HEK293T (cell line): ENCODE results near the gene DLEC1.

Source experiments
- CTCF ChIA-PET: fragments of 350-600 bp; formaldehyde crosslinking; extraction: SDS; loops from one replicate; lab custom pipeline; 2021; ENCODE audit warnings: antibody characterized with exemption, inconsistent platforms; lab: Yijun Ruan, JAX
- POLR2A ChIA-PET: fragments of 350-600 bp; formaldehyde crosslinking; extraction: SDS; loops from one replicate; lab custom pipeline; 2020; ENCODE audit warnings: antibody characterized with exemption, inconsistent platforms; lab: Yijun Ruan, JAX
- DNase-seq: peaks from one replicate; pipeline ENCODE4 v3.0.0; 2012; ENCODE audit warnings: mixed read lengths; ENCODE audit errors: extremely low spot score
- ARNT ChIP-seq: fragments of 450-650 bp; IDR thresholded peaks from 2 replicates; pipeline ENCODE4 v1.6.1; 2017; ENCODE audit warnings: mild to moderate bottlenecking
- BHLHE40 ChIP-seq: fragments of 450-650 bp; IDR thresholded peaks from 2 replicates; pipeline ENCODE4 v1.6.1; 2016; ENCODE audit warnings: mild to moderate bottlenecking, moderate library complexity, borderline replicate concordance
- CTBP1 ChIP-seq: fragments of 450-650 bp; IDR thresholded peaks from 2 replicates; pipeline ENCODE4 v1.6.1; 2016; ENCODE audit warnings: borderline replicate concordance
- ELF4 ChIP-seq: fragments of 450-650 bp; IDR thresholded peaks from 2 replicates; pipeline ENCODE4 v1.6.1; 2017; ENCODE audit warnings: antibody characterized with exemption
- FOXA1 ChIP-seq: fragments of 450-650 bp; IDR thresholded peaks from 2 replicates; pipeline ENCODE4 v1.6.1; 2016; ENCODE audit warnings: mild to moderate bottlenecking
- FOXK2 ChIP-seq: fragments of 450-650 bp; IDR thresholded peaks from 2 replicates; pipeline ENCODE4 v1.6.1; 2016; ENCODE audit warnings: mild to moderate bottlenecking
- FOXM1 ChIP-seq: fragments of 450-650 bp; IDR thresholded peaks from 2 replicates; pipeline ENCODE4 v1.6.1; 2017; ENCODE audit warnings: mild to moderate bottlenecking, borderline replicate concordance
- HDGF ChIP-seq: fragments of 450-650 bp; IDR thresholded peaks from 2 replicates; pipeline ENCODE4 v1.6.1; 2017; ENCODE audit warnings: antibody characterized with exemption, borderline replicate concordance
- L3MBTL2 ChIP-seq: fragments of 450-650 bp; conservative IDR thresholded peaks from 2 replicates; pipeline ENCODE4 v1.6.1; 2016; ENCODE audit warnings: mild to moderate bottlenecking
- LEF1 ChIP-seq: fragments of 450-650 bp; IDR thresholded peaks from 2 replicates; pipeline ENCODE4 v1.6.1; 2017; ENCODE audit warnings: mild to moderate bottlenecking, borderline replicate concordance
- NFRKB ChIP-seq: fragments of 450-650 bp; IDR thresholded peaks from 2 replicates; pipeline ENCODE4 v1.6.1; 2016; ENCODE audit warnings: mild to moderate bottlenecking, moderate library complexity
- SP1 ChIP-seq: fragments of 450-650 bp; IDR thresholded peaks from 2 replicates; pipeline ENCODE4 v1.6.1; 2017
- SUZ12 ChIP-seq: fragments of 450-650 bp; IDR thresholded peaks from 2 replicates; pipeline ENCODE4 v1.6.1; 2016; ENCODE audit warnings: mild to moderate bottlenecking
- TARDBP ChIP-seq: fragments of 450-650 bp; IDR thresholded peaks from 2 replicates; pipeline ENCODE4 v1.6.1; 2016
- ZNF384 ChIP-seq: fragments of 450-650 bp; IDR thresholded peaks from 2 replicates; pipeline ENCODE4 v1.6.1; 2016
- TF ChIP-seq, protein P1 (sequence below): fragments of 450-650 bp; IDR thresholded peaks from 2 replicates; pipeline ENCODE4 v1.6.1; 2016

Gene DLEC1

DNA sequence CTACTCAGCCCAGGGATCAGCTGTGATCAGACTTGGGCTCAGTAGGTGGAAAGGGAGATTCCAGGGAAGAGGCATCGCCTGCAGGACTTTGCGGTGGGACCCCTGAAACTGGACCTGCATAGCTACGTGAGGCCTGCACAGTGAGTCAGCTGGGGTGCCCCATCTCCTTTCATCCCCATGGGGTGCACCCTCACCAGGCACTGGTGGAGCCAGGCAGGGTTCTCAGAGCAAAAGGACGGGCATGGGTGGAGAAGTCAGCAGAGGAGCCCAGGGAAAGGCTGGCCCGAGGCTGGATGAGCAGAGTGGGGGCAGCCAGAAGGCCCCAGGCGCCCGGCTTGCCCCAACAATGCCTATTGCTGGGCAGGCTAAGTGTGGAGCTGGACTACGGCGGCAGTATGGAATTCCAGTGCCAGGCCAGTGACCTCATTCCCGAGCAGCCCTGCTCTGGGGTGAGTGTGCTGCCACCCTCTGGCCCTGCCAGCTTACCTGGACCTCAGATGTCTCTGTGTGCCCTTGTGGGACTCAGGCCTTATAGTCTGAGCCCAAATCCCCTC, 78.2 kb downstream of the DLEC1 start:
- no peak for DNase-seq
- ChIA-PET CTCF (interaction anchor here (1.3 kb wide), 1 partner anchor 181 kb away, joined by 4 read pairs; no protein-coding TSS in a partner anchor), POLR2A (interaction anchor here (1.4 kb wide), 1 partner anchor 20 kb away, joined by 3 read pairs; the partner anchor contains the start of gene ACAA1)
- TF ChIP-seq TARDBP (no peak), NFRKB (no peak)

DNA sequence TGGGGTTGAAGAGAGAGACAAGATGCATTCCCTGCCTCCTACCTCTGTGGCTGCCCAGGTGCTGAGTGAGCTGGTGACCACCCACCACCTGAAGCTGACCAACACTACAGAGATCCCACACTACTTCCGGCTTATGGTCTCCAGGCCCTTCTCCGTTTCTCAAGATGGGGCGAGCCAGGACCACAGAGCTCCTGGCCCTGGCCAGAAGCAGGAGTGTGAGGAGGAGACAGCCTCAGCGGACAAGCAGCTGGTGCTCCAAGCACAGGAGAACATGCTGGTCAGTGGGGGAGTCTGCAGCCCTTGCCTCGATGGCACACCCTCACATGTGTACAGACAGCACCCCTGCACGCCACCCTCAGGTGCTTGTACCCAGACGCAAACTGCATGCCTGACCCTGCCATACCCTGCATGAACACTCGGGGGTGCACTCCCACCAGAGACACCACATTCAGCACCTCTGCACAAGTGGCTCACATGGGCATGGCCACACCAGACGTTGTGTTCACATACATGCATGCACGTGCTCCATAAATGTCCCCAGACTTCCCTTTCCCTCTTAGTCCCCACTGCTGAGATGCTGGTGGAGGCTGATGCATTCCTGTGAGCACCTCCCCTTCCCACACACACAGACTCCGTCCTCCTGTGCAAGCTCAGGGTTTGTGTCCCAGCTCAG, 78.9 kb downstream of the DLEC1 start:
- no peak for TF ChIP-seq FOXK2
- TF ChIP-seq L3MBTL2, result peak; percentile 51; the same call in 1 of the 2 replicates
- TF ChIP-seq, protein P1, sequence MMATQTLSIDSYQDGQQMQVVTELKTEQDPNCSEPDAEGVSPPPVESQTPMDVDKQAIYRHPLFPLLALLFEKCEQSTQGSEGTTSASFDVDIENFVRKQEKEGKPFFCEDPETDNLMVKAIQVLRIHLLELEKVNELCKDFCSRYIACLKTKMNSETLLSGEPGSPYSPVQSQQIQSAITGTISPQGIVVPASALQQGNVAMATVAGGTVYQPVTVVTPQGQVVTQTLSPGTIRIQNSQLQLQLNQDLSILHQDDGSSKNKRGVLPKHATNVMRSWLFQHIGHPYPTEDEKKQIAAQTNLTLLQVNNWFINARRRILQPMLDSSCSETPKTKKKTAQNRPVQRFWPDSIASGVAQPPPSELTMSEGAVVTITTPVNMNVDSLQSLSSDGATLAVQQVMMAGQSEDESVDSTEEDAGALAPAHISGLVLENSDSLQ, result no peak
- CTCF ChIA-PET, result interaction anchor here (1.3 kb wide), 1 partner anchor 309 kb away, joined by 3 read pairs; no protein-coding TSS in a partner anchor

DNA sequence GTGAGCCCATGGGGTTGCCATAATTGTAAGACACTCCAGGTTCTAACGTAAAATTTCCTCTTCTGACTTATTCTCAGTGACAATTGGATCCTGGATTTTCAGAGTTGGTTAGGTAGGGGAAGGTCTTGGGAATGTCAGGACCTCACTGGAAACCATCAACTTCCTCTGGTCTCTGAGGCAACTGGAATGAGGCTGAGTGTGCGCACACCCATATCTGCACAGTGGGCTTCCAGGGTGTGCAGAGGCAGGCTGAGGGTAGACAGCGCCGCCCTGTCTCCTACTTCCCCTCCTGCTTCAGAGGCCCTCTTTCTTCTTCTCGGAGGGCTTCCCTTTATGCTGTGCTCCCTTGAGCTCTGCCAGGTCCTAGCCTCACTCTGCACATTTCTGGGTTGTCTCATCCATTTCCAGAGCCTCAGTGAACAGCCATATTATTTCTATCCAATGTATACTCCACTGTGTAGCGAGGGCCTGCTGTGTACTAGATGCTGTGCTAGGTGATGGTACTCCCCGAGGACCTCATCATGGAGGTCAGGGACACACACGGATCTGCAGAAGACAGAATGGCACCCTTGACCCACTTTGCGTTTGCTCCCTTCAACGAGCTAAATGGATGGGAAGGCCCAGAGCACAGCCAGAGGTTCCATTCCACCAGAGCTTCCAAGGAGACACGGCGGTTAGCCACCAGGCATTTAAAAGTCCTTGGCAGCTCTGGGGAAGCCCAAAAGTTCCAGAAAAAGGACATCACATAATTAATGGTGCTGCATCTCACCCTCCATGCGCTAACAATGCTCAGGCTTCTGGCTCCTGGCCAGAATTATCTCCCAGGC, 79.6 kb downstream of the DLEC1 start:
- POLR2A ChIA-PET, result interaction anchor here (2.0 kb wide), 1 partner anchor 47 kb away, joined by 7 read pairs; the partner anchor contains the start of gene OXSR1
- no peak for DNase-seq

More for the DNA sequence above, 78.9 kb downstream of the DLEC1 start:
- peak; percentile 77 for DNase-seq
- POLR2A ChIA-PET, result interaction anchor here (1.4 kb wide), 1 partner anchor 19 kb away, joined by 3 read pairs; the partner anchor contains the start of gene ACAA1

DNA sequence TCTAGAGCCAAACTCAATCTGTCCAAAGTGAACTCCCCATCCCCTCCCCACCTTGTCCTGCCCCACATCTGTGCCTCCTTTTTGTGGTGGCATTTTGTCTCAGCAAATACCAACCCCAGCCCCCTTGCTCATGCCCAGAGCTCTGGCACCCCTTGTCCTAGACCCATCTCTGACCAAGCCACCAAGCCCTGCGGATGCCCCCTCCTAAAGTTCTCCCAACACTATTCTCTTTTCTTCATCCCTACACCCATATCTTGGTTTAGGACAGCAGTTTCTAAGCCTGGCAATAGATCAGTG, 80.2 kb downstream of the DLEC1 start:
- ChIA-PET CTCF (interaction anchor here (0.7 to 1.3 kb wide), 2 partner anchors 179 to 308 kb away, joined by 3 read pairs; no protein-coding TSS in a partner anchor), POLR2A (interaction anchor here (1.5 to 2.0 kb wide), 2 partner anchors 18 to 46 kb away, joined by 5 to 7 read pairs; partner anchors contain the start of genes ACAA1 and OXSR1)
- no peak for DNase-seq
- TF ChIP-seq HDGF, result no peak
- TF ChIP-seq CTBP1, result no peak
- TF ChIP-seq FOXA1, result no peak
- no peak for TF ChIP-seq NFRKB
- no peak for TF ChIP-seq ELF4
- no peak for TF ChIP-seq FOXM1
- no peak for TF ChIP-seq SP1
- TF ChIP-seq TARDBP, result no peak
- no peak for TF ChIP-seq ZNF384
- no peak for TF ChIP-seq BHLHE40
- TF ChIP-seq ARNT, result no peak
- TF ChIP-seq, protein P1, result no peak
- no peak for TF ChIP-seq LEF1
- TF ChIP-seq L3MBTL2, result no peak

More for the DNA sequence above, 79.6 kb downstream of the DLEC1 start:
- CTCF ChIA-PET, result interaction anchor here (0.7 to 1.3 kb wide), 2 partner anchors 180 to 308 kb away, joined by 3 read pairs; no protein-coding TSS in a partner anchor
- TF ChIP-seq BHLHE40 (no peak), L3MBTL2 (no peak), FOXK2 (no peak)

DNA sequence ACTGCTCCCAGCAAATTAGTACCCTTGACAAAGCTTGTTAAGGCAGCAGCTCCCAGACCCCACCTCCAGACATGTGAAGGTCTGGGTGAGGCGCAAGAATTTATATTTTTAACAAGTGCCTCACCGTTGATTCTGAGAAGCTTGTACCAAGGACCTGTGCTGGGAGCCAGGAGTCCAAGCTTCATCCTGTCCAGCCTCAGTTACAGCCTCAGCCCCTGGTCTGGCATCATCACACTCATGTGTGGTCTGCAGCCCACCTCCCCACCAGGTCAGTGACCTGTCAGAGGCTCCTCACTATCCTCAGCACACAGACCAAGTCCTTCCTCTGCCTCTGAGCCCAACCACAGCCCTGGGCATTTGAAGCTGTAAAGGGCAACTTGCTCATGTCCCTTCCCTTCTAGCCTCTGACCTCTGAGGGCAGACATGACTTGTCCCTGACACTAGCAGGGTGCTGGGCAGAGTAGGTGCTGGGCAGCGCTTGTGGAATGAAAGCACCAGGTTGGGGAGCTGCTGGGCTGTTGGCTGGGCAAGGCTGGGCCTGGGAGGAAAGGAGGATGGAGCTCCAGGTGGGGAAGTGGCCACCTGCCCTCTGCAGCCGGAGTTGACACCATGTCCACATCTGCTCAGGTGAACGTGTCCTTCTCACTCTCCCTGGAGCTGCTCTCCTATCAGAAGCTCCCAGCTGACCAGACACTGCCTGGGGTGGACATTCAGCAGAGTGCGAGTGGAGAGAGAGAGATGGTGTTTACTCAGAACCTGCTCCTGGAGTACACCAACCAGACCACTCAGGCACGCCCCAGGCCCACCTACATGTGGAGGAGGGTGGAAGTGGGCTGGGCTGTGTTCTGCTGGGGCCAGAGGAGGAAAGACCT, 81.0 kb downstream of the DLEC1 start:
- no peak for DNase-seq
- ChIA-PET CTCF (no interaction called here), POLR2A (interaction anchor here (1.5 to 2.0 kb wide), 2 partner anchors 17 to 45 kb away, joined by 5 to 7 read pairs; partner anchors contain the start of genes ACAA1 and OXSR1)
- no peak for TF ChIP-seq TARDBP
- TF ChIP-seq NFRKB, result no peak
- no peak for TF ChIP-seq SUZ12
- TF ChIP-seq FOXK2, result no peak
- no peak for TF ChIP-seq HDGF
- no peak for TF ChIP-seq ARNT
- no peak for TF ChIP-seq LEF1
- TF ChIP-seq FOXA1, result no peak
- TF ChIP-seq BHLHE40, result no peak
- TF ChIP-seq FOXM1, result no peak
- TF ChIP-seq, protein P1, result no peak
- no peak for TF ChIP-seq L3MBTL2
